Thyroid gland (tissue), 4 donors: ENCODE results near the gene S100A16. TPM values are rescaled to one million over a fixed set of nuclear protein-coding genes. Genes with fewer than 3 reads are reported as not detected.

Experiments
- DNase-seq, 2 donors: peaks; one replicate each; pipeline ENCODE4 v3.0.0-alpha.2; 2019
- H3K27ac ChIP-seq, 3 donors: fragments of 200-600 bp; sonication (generic); 1 replicate in 2 of 3; 2 replicates in 1 of 3; pipeline ENCODE4 v1.5.1; 2016 to 2019; ENCODE audit warnings: mild to moderate bottlenecking in 1 of 3, moderate library complexity in 1 of 3
- H3K27me3 ChIP-seq: fragments of 200-600 bp; sonication (generic); one replicate; pipeline ENCODE4 v1.5.1; 2019
- H3K36me3 ChIP-seq, 2 donors: fragments of 200-600 bp; sonication (generic); one replicate each; pipeline ENCODE4 v1.5.1; 2016 to 2019
- H3K4me1 ChIP-seq, 2 donors: fragments of 200-600 bp; sonication (generic); one replicate each; pipeline ENCODE4 v1.5.1; 2017 to 2019
- H3K4me3 ChIP-seq, 3 donors: fragments of 200-600 bp; sonication (generic); replicated peaks in 1 of 3; 1 replicate in 2 of 3; 2 replicates in 1 of 3; pipeline ENCODE4 v1.5.1; 2016; ENCODE audit warnings: mild to moderate bottlenecking in 1 of 3
- H3K9me3 ChIP-seq: fragments of 200-600 bp; sonication (generic); one replicate; pipeline ENCODE4 v1.5.1; 2017
- POLR2A ChIP-seq, 2 donors: fragments of 450-650 bp; IDR thresholded peaks; one replicate each; pipeline ENCODE4 v1.6.1; 2017; ENCODE audit warnings: antibody characterized with exemption in 2 of 2, mild to moderate bottlenecking in 2 of 2, moderate library complexity in 1 of 2
- WGBS, 2 donors: methylation state at CpG; one replicate each; pipeline ENCODE4 v1.1.5; 2017; 5-methylcytosine and 5-hydroxymethylcytosine counted together
- intact Hi-C: fragments of 100-400 bp; cut with DNase I; formaldehyde crosslinking; loops from one replicate; pipeline ENCODE4 v1.15.1; 2023
- total RNA-seq, 4 donors: library from RNA; depleted of rRNA; stranded (reverse); fragments of >200 nt; gene quantifications; one replicate each; pipeline ENCODE4 v1.2.3, GENCODE V29; 2016
- TF ChIP-seq, protein P1 (sequence below), 6 experiments: fragments of 200-600 bp in 3 of 6; fragments of 450-650 bp in 3 of 6; sonication (generic) in 3 of 6; IDR thresholded peaks; one replicate each; pipeline ENCODE4 v1.5.1; 2016 to 2019; ENCODE audit warnings: antibody characterized with exemption in 6 of 6, mild to moderate bottlenecking in 2 of 6, inconsistent platforms in 1 of 6, moderate library complexity in 1 of 6

S100A16 gene
- total RNA-seq, 4 donors from 2014 or later, result 62.7 to 104 (median 76.3) TPM

DNA sequence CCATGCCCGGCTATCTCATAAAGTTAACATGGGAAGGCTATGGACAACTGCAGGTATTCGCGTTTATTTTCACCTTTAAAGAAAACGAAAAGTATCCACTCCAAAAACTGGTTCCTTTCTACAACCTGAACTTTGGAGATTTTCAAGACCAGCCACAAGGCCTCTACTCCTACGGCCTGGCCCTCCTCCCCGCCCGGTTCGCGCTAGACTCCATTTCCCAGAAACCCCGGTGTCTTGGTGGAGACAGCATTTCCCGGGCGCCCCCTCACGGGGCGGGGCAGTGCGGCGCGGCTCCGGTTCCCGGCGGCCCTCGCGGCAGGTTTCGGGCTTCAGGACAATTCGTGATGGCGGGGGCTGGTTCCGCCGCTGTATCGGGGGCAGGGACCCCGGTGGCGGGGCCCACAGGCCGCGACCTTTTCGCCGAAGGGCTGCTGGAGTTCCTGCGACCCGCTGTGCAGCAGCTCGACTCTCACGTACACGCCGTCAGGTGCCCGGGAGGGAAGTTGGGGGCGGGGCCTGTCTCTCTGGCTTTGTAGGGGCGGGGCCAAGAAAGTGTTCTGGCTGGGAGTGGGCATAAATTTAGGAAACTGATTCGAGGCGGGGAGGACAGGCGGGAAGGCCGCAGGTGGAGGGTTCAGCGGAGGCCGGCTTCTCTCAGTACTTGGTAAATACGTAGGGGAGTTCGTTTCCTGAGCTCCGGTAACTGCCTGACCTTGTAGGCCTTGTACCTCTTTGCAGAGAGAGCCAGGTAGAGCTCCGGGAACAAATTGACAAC is 45.6 kb upstream of the S100A16 start, which contains the start of gene SNAPIN:
Gene SNAPIN, plus strand, starts transcription at position 304 of the 775 bp plus-strand sequence. Its CDS starts 41 bp downstream, at position 345.
- 5% methylated on average over 27 to 31 of the region's 53 CpGs for WGBS, 2 donors
- peak; percentile 2 to 72 for TF ChIP-seq POLR2A (IDR thresholded peaks at IDR 0.05)
- TF ChIP-seq, protein P1, sequence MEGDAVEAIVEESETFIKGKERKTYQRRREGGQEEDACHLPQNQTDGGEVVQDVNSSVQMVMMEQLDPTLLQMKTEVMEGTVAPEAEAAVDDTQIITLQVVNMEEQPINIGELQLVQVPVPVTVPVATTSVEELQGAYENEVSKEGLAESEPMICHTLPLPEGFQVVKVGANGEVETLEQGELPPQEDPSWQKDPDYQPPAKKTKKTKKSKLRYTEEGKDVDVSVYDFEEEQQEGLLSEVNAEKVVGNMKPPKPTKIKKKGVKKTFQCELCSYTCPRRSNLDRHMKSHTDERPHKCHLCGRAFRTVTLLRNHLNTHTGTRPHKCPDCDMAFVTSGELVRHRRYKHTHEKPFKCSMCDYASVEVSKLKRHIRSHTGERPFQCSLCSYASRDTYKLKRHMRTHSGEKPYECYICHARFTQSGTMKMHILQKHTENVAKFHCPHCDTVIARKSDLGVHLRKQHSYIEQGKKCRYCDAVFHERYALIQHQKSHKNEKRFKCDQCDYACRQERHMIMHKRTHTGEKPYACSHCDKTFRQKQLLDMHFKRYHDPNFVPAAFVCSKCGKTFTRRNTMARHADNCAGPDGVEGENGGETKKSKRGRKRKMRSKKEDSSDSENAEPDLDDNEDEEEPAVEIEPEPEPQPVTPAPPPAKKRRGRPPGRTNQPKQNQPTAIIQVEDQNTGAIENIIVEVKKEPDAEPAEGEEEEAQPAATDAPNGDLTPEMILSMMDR (IDR thresholded peaks at IDR 0.05), result peak in 1 of 6 experiments; percentile 21
- Histone ChIP-seq H3K27ac (peak within 1 kb of the TSS; percentile 95 to 97 (median 96)), H3K4me1 (peaks cover 8 to 16% of the 10 kb centered on the region in 2 donors), H3K36me3 (peaks cover 28 to 31% of the 10 kb centered on the region in 2 donors), H3K27me3 (no peaks in the 10 kb centered on the region), H3K9me3 (no peaks in the 10 kb centered on the region), H3K4me3 (peak within 1 kb of the TSS; percentile 56 to 77 (median 59))
- intact Hi-C loops, result no loop called here
- peak; percentile 93 for DNase-seq

DNA sequence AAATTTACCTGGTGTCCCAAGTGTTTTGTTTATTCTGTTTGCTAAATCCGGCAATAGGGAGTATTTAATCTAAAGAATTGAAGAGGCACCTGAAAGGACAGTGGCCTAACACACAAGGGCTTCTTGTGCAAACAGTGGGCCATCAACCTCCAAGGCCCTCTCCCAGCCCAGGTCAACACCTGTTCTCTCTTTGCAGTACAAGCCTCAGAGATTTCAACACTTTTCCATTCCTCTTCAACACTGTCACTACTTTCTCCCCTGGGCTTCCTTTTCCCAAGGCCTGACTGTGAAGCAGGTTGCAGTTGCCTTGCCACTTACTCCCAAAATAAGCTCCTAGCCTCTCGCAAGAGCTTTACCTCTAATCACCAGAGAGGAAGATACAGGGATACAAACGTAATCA is 42.4 kb upstream of the S100A16 start:
- DNase-seq, result no peak
- no peaks in the 10 kb centered on the region for H3K9me3 ChIP-seq
- H3K4me1 ChIP-seq, result peaks cover 8 to 27% of the 10 kb centered on the region in 2 donors
- no peaks in the 10 kb centered on the region for H3K36me3 ChIP-seq
- 87 to 90% methylated on average over 3 of the region's 3 CpGs for WGBS, 2 donors
- no peak overlapping the region for H3K27ac ChIP-seq
- TF ChIP-seq, protein P1 (IDR thresholded peaks at IDR 0.05), result no peak
- TF ChIP-seq POLR2A (IDR thresholded peaks at IDR 0.05), result no peak
- no peaks in the 10 kb centered on the region for H3K27me3 ChIP-seq
- H3K4me3 ChIP-seq, result no peak overlapping the region
- intact Hi-C loops, result no loop called here

DNA sequence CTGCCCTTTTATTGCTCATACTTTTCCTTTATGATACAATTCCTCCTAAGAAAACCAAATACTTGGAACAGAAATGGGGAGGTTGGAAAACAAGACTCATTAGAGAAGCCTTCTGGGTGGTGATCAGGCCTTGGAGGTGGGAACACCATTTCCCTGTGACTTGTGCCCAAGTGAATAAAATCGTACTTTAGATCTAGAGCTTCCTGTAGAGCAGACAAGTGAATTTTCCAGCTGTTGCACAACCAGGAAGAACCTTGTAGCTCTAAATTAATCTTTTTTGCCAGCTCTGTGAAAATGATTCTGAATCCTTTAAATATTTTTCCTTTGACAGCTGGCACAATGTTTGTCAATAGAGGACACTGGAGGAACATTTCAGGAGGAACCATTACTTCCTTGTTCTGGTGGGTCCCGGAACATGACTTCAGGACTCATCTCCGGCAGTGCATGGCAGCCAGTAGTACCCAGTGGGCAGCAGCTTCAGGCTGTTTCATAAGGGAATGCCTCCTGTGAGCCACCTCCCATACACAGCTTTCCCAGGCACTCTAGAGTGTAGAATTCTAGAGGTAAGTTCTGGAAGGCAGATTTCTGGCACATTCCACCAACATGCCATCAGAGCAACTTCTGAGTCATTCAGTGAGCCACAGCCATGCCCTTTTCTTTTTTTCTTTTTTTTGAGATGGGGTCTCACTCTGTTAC is 40.0 kb upstream of the S100A16 start:
- Histone ChIP-seq H3K36me3 (no peaks in the 10 kb centered on the region), H3K4me3 (no peak overlapping the region), H3K27me3 (no peaks in the 10 kb centered on the region), H3K4me1 (peaks cover 9 to 31% of the 10 kb centered on the region in 2 donors), H3K27ac (peak overlapping the region; percentile 1 to 55 (median 51)), H3K9me3 (no peaks in the 10 kb centered on the region)
- 74 to 80% methylated on average over 3 of the region's 3 CpGs for WGBS, 2 donors
- DNase-seq, result peak; percentile 46 to 66
- intact Hi-C loops, result no loop called here
- no peak for TF ChIP-seq POLR2A (IDR thresholded peaks at IDR 0.05)
- TF ChIP-seq, protein P1 (IDR thresholded peaks at IDR 0.05), result no peak

DNA sequence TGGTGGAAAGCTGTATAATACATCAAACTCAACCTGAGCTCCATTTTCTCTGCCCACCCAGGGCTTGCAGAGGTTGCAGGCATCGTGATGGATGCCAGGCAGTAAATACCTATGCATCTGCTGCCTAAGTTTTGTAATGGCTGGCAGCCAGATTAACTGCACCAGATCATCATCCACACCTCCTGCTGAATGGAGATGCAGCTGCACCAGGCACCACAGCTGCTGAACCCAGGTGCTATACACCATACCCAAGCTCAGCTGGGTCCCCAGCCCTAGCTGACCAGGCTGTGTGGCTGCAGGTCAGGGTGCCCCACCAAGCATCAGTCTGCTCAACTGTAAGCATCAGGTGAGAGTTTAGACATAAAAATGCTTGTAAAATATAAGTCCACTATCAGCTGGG is 38.8 kb upstream of the S100A16 start:
- no peak overlapping the region for H3K27ac ChIP-seq
- no peaks in the 10 kb centered on the region for H3K27me3 ChIP-seq
- no peaks in the 10 kb centered on the region for H3K9me3 ChIP-seq
- H3K4me3 ChIP-seq, result no peak overlapping the region
- H3K36me3 ChIP-seq, result no peaks in the 10 kb centered on the region
- WGBS, 2 donors, result 84 to 91% methylated on average over 1 of the region's 1 CpG
- intact Hi-C loops, result no loop called here
- no peak for TF ChIP-seq POLR2A (IDR thresholded peaks at IDR 0.05)
- TF ChIP-seq, protein P1 (IDR thresholded peaks at IDR 0.05), result no peak
- H3K4me1 ChIP-seq, result peaks cover 17 to 41% of the 10 kb centered on the region in 2 donors
- no peak for DNase-seq

DNA sequence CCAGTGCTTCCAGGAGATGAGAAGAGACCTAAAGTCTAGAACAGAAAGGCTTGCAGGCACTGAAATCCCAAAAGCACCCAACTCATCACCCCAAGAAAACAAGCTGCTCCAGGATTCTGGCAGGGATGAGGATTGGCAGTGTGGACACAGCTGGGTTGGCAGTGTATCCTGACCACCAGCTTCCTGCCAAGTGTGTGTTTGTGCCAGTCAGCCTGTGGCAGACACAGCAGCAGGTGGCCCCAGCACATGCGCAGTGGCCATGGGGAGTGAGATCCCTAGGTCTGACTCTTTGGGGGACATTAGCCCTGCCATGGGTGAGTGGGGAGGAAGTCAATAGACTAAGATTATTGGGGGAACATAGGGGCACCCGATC is 36.9 kb upstream of the S100A16 start:
- peak; percentile 42 to 77 for DNase-seq
- Histone ChIP-seq H3K36me3 (peaks cover 11 to 12% of the 10 kb centered on the region in 2 donors), H3K4me1 (peaks cover 21 to 46% of the 10 kb centered on the region in 2 donors), H3K4me3 (no peak overlapping the region), H3K9me3 (no peaks in the 10 kb centered on the region), H3K27me3 (no peaks in the 10 kb centered on the region), H3K27ac (peak overlapping the region in 2 of 3 donors; percentile 46 to 64)
- TF ChIP-seq, protein P1 (IDR thresholded peaks at IDR 0.05), result no peak
- no peak for TF ChIP-seq POLR2A (IDR thresholded peaks at IDR 0.05)
- 70 to 87% methylated on average over 2 of the region's 2 CpGs for WGBS, 2 donors
- intact Hi-C loops, result no loop called here
